GM23248 (cell line): ENCODE data around the gene STK11IP. TPM values are rescaled to one million over a fixed set of nuclear protein-coding genes. Genes with fewer than 3 reads are reported as not detected.

ENCODE experiments used
- DNase-seq: peaks from one replicate; pipeline ENCODE4 v3.0.0-alpha.2; 2015
- H2AFZ ChIP-seq: fragments of 200-600 bp; sonication (generic); 2 replicates; pipeline ENCODE4 v1.6.1; 2016; ENCODE audit warnings: antibody characterized with exemption
- H3F3A ChIP-seq: fragments of 200-600 bp; sonication (generic); 2 replicates; pipeline ENCODE4 v1.6.1; 2016; ENCODE audit warnings: mild to moderate bottlenecking, antibody characterized with exemption, mixed run types; ENCODE audit not compliant: insufficient read depth
- H3K27ac ChIP-seq: fragments of 200-600 bp; sonication (generic); 2 replicates; pipeline ENCODE4 v1.5.1; 2016; ENCODE audit warnings: mild to moderate bottlenecking
- H3K27me3 ChIP-seq: fragments of 200-600 bp; sonication (generic); replicated peaks from 2 replicates; pipeline ENCODE4 v1.6.1; 2016; ENCODE audit warnings: mild to moderate bottlenecking; ENCODE audit not compliant: insufficient read depth
- H3K36me3 ChIP-seq: fragments of 200-600 bp; sonication (generic); 2 replicates; pipeline ENCODE4 v1.6.1; 2016; ENCODE audit warnings: low read depth, mild to moderate bottlenecking
- H3K4me1 ChIP-seq: fragments of 200-600 bp; sonication (generic); 2 replicates; pipeline ENCODE4 v1.6.1; 2016; ENCODE audit warnings: mild to moderate bottlenecking; ENCODE audit not compliant: insufficient read depth
- H3K4me2 ChIP-seq: fragments of 200-600 bp; sonication (generic); one replicate; pipeline ENCODE4 v1.6.1; 2016; ENCODE audit warnings: mild to moderate bottlenecking; ENCODE audit not compliant: unreplicated experiment
- H3K4me3 ChIP-seq: fragments of 200-600 bp; sonication (generic); 2 replicates; pipeline ENCODE4 v1.5.1; 2016; ENCODE audit warnings: mild to moderate bottlenecking
- H3K79me2 ChIP-seq: fragments of 200-600 bp; sonication (generic); 2 replicates; pipeline ENCODE4 v1.6.1; 2016; ENCODE audit warnings: mild to moderate bottlenecking; ENCODE audit not compliant: insufficient read depth
- H3K9ac ChIP-seq: fragments of 200-600 bp; sonication (generic); 2 replicates; pipeline ENCODE4 v1.6.1; 2016; ENCODE audit warnings: mild to moderate bottlenecking
- H3K9me2 ChIP-seq: fragments of 200-600 bp; sonication (generic); 2 replicates; pipeline ENCODE4 v1.6.1; 2016; ENCODE audit warnings: mixed run types, mild to moderate bottlenecking, moderate library complexity; ENCODE audit not compliant: insufficient read depth
- H3K9me3 ChIP-seq: fragments of 200-600 bp; sonication (generic); one replicate; pipeline ENCODE4 v1.6.1; 2017; ENCODE audit warnings: low read depth
- H4K20me1 ChIP-seq: fragments of 200-600 bp; sonication (generic); 2 replicates; pipeline ENCODE4 v1.6.0; 2016; ENCODE audit not compliant: insufficient read depth
- EZH2 ChIP-seq: fragments of 200-600 bp; sonication (generic); IDR thresholded peaks from 2 replicates; pipeline ENCODE4 v1.6.1; 2018; ENCODE audit warnings: antibody characterized with exemption, mild to moderate bottlenecking; ENCODE audit not compliant: insufficient read depth, poor library complexity, severe bottlenecking
- EZH2phosphoT487 ChIP-seq: fragments of 200-600 bp; sonication (generic); IDR thresholded peaks from 2 replicates; pipeline ENCODE4 v1.6.1; 2018; ENCODE audit warnings: antibody characterized with exemption, moderate library complexity, mild to moderate bottlenecking, low read depth; ENCODE audit not compliant: insufficient read depth
- WGBS, 2 experiments: methylation state at CpG; one replicate each; pipeline ENCODE4 v1.1.6; 2015 to 2017; ENCODE audit warnings: low lambda C conversion rate in 2 of 2, low coverage in 1 of 2; ENCODE audit errors: missing lambda C conversion rate in 2 of 2; 5-methylcytosine and 5-hydroxymethylcytosine counted together
- in situ Hi-C: fragments of 300-500 bp; cut with MboI; formaldehyde crosslinking; loops from 2 replicates; pipeline ENCODE4 v1.15.0; 2020
- polyA plus RNA-seq: library from polyadenylated mRNA; unstranded; fragments of >200 nt; fragmentation: Nextera tagmentation; extraction: Ambion mirVana; gene quantifications from 2 replicates; pipeline ENCODE4 v1.2.1, GENCODE V29; 2016
- total RNA-seq: library from RNA; depleted of rRNA; stranded (reverse); fragments of >200 nt; shearing (Covaris generic); gene quantifications from 2 replicates; pipeline ENCODE4 v1.2.3, GENCODE V29; 2014

STK11IP gene
- total and polyA plus RNA-seq, 2 experiments from 2014 or later: 7.3 to 10.5 TPM

GRCh38 chr2:219552382-219553167 is 45.1 kb upstream of the STK11IP start:
- 0 to 4% methylated on average over 66 to 70 of the region's 99 CpGs for WGBS, 2 experiments
- no peak for TF ChIP-seq EZH2
- TF ChIP-seq EZH2phosphoT487: no peak
- no peak overlapping the region; the same call in 1 of the 2 replicates for H3K9ac ChIP-seq
- H3K4me1 ChIP-seq: peaks cover 4% of the 10 kb centered on the region; the same call in 1 of the 2 replicates
- DNase-seq: peak; percentile 94
- no peaks in the 10 kb centered on the region for H3K36me3 ChIP-seq
- H3K4me3 ChIP-seq: peak overlapping the region; percentile 76
- no peaks in the 10 kb centered on the region for H3K27me3 ChIP-seq
- peak overlapping the region; percentile 83 for H2AFZ ChIP-seq
- H3K9me2 ChIP-seq: no peaks in the 10 kb centered on the region
- peak overlapping the region; percentile 87 for H3K4me2 ChIP-seq
- H4K20me1 ChIP-seq: no peaks in the 10 kb centered on the region
- in situ Hi-C loops: no loop called here
- H3K27ac ChIP-seq: no peak overlapping the region
- H3F3A ChIP-seq: no peaks in the 10 kb centered on the region
- no peaks in the 10 kb centered on the region for H3K79me2 ChIP-seq
- H3K9me3 ChIP-seq: no peaks in the 10 kb centered on the region

- Histone ChIP-seq H3K9me3 (no peaks in the 10 kb centered on the region), H3K27ac (no peak overlapping the region), H3K4me3 (peak overlapping the region; percentile 76), H4K20me1 (no peaks in the 10 kb centered on the region), H3K4me2 (peak overlapping the region; percentile 87), H3K36me3 (no peaks in the 10 kb centered on the region), H3K9me2 (no peaks in the 10 kb centered on the region), H3K27me3 (no peaks in the 10 kb centered on the region), H3K4me1 (peaks cover 4% of the 10 kb centered on the region; the same call in 1 of the 2 replicates), H2AFZ (peak overlapping the region; percentile 83), H3F3A (no peaks in the 10 kb centered on the region), H3K79me2 (no peaks in the 10 kb centered on the region), H3K9ac (no peak overlapping the region)
- in situ Hi-C loops: no loop called here
- DNase-seq: no peak
- TF ChIP-seq EZH2phosphoT487 (no peak), EZH2 (no peak)
- 26 to 27% methylated on average over 6 to 7 of the region's 7 CpGs for WGBS, 2 experiments
Observed at GRCh38 chr2:219553168-219553417, 44.6 kb upstream of the STK11IP start.

GRCh38 chr2:219553463-219553963 is 44.1 kb upstream of the STK11IP start:
- no peaks in the 10 kb centered on the region for H3K36me3 ChIP-seq
- H3K4me1 ChIP-seq: peaks cover 4% of the 10 kb centered on the region; the same call in 1 of the 2 replicates
- no peaks in the 10 kb centered on the region for H3K79me2 ChIP-seq
- in situ Hi-C loops: no loop called here
- no peak for DNase-seq
- H2AFZ ChIP-seq: no peak overlapping the region
- H3K4me2 ChIP-seq: no peak overlapping the region
- H4K20me1 ChIP-seq: no peaks in the 10 kb centered on the region
- 78 to 80% methylated on average over 10 to 12 of the region's 12 CpGs for WGBS, 2 experiments
- H3K27me3 ChIP-seq: no peaks in the 10 kb centered on the region
- no peaks in the 10 kb centered on the region for H3K9me3 ChIP-seq
- TF ChIP-seq EZH2 (no peak), EZH2phosphoT487 (no peak)
- H3K9me2 ChIP-seq: no peaks in the 10 kb centered on the region
- no peak overlapping the region for H3K27ac ChIP-seq
- no peaks in the 10 kb centered on the region for H3F3A ChIP-seq
- no peak overlapping the region for H3K9ac ChIP-seq
- H3K4me3 ChIP-seq: no peak overlapping the region

- H3K9me2 ChIP-seq: no peaks in the 10 kb centered on the region
- TF ChIP-seq EZH2phosphoT487 (no peak), EZH2 (no peak)
- no peaks in the 10 kb centered on the region for H3K9me3 ChIP-seq
- DNase-seq: no peak
- no peaks in the 10 kb centered on the region for H4K20me1 ChIP-seq
- H3K9ac ChIP-seq: no peak overlapping the region
- H3K27ac ChIP-seq: no peak overlapping the region
- no peaks in the 10 kb centered on the region for H3K27me3 ChIP-seq
- H3K4me3 ChIP-seq: no peak overlapping the region
- no peaks in the 10 kb centered on the region for H3K36me3 ChIP-seq
- H3K79me2 ChIP-seq: no peaks in the 10 kb centered on the region
- in situ Hi-C loops: no loop called here
- peaks cover 6% of the 10 kb centered on the region; the same call in 1 of the 2 replicates for H3K4me1 ChIP-seq
- H3K4me2 ChIP-seq: no peak overlapping the region
- 82 to 89% methylated on average over 15 of the region's 15 CpGs for WGBS, 2 experiments
- H2AFZ ChIP-seq: no peak overlapping the region
- H3F3A ChIP-seq: no peaks in the 10 kb centered on the region
Observed at GRCh38 chr2:219554350-219554749, 43.3 kb upstream of the STK11IP start.
